GM18909 (cell line): ENCODE results near the gene CRYL1.

Source experiments
- ATAC-seq: cut with Tn5 transposase; IDR thresholded peaks from one replicate; pipeline ENCODE4 v1.9.1; 2021; ENCODE audit warnings: mild to moderate bottlenecking; ENCODE audit not compliant: unreplicated experiment, poor library complexity

Gene CRYL1

DNA sequence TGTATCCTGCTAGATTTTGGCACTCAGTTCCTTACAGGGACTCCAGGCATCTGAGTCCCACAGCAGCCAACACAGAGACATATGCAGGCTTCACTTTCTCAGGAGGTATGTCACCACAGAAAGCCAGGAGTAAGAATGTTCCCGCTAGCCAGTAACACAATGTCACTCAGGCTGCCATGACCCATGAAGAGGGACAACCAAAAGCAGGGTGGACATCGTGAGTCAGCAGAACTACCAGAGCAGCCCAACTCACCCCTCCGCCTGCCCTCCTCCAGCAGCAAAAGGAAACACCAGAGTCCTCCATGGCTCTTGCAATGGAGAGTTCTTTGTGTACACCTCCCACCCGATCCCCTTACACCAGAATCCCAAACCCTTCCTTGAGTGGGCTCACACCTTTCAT, 95.4 kb downstream of the CRYL1 start:
- no peak for ATAC-seq

DNA sequence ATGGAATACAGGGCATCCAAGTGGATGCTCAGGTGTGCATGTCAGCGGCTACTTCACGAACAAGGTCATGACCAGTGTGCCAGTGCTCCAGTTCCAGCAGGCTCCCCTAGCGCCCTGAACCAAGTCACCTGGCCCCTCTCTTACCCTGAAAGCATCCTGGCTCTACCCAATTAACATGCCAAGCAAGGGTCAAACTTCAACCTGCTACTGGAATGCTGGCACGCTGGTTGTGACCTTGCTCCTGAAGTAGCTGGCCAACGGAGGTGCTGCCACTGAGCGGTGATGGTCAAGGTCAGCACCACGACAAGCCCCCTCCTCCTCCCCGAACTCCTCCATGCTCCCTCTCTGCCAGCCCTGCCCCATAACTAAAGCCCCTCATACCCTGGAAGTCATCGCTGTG, 96.0 kb downstream of the CRYL1 start:
- ATAC-seq = no peak

DNA sequence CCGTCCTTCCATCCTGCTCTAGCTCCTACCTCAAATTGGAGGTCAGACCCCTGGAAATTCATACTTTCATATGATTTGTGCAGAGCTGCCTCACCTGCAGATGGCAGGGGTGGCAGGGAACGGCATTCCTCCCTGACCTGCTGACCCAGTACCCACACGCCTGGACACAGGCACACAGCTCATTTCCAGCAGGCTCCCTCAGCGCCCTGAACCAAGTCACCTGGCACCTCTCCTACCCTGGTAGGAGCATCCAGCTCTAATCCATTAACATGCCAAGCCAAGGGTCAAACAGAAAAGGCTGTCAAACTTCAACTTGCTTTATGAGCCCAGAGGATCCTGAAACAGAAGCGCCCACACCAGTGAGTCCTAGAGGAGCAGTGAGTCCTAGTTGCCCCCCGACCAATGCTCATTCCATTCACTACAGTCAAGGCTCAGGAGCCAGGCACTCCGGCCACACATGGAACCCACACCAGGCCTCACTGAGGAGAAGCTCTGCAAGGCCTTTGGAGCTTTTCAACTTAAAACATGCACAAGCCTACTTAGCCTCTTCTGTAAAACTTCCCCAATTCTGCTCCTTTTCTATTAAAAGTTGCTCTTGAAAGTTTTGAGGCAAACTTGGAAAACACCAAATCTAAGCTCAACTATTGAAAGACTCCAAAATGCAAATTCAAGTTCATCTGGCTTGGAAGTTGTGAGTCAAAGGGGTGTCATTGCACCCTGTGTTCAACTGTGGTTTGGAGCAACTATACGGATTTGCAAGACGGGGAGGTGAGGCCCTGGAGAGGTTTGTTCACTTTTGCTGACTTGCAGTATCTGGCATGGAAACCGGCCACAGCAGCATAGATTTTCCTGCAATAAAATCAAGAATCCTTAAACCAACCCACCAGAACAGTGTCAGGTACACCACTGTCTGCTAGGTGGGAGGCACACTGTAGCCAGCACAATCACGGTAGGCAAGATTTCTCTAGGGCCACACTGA, 96.7 kb downstream of the CRYL1 start:
- no peak for ATAC-seq

DNA sequence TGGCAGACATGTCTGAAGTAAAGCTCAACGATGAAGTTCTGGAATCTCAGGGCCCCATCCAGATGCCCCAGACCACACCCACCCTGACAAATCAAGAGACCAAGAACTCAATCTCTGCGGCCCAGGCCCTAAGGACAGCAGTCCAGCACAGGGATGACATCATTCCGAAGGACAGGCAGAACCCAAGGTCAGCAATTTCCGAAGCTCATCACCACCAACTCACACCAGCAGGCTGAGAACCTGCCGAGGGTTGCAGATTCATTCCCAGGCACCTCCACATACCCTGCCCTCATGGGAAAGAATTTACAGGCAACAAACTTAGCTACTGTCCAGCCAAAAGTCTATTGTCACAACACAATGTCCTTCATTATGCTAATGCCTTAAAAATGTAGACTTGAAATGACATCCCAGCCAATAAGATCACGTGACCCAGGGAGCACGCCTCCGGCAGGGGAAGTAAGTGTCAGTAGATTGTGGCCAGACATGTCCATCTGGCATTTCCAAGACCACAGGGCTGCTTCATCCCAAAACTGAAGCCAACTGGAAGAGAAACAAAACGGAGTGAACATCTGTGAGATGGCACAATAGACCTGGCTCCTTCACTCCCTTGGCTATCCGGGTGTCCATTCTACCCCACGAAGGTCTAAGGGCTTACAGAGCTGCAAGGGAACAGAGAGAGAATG, 98.8 kb downstream of the CRYL1 start:
- ATAC-seq = no peak

DNA sequence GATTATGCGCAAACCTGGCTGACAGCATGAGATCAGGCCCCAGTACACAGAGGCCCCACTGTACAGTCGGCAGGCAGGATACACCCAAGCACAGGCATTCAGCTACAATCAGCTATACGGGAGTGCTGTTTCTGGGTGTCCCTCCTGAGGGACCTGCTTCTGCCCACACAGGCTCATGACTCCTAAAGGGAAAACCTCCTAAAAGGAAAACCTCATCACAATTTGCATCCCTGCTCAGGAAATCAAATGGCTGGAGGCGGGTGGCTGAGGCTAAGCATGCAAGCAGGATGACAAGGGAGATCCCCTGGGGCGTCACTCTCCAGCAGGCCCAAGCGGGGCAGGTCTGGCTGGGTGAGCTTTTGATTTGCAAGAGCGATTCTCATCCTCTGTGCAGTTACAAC, 99.8 kb downstream of the CRYL1 start:
- ATAC-seq = peak; percentile 89

DNA sequence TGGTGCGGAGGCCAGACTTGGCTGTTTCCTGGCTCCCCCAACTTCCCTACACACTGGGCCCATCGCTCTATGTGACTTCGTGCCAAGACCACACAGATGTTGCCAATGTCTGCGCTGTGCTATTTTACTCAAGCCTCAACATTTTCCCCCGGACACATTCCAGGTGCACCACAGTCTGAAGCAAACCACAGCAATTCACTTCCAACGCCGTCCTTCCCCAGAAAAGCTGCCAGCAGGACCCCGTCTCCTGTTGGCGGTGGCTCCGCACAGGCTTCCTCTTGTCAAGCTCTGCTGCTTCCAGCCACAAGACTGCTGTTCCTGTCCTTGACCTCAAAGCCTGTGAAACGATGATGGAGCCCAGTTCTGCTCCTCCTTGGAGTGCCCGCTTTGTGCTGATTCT, 100.7 kb downstream of the CRYL1 start:
- no peak for ATAC-seq

DNA sequence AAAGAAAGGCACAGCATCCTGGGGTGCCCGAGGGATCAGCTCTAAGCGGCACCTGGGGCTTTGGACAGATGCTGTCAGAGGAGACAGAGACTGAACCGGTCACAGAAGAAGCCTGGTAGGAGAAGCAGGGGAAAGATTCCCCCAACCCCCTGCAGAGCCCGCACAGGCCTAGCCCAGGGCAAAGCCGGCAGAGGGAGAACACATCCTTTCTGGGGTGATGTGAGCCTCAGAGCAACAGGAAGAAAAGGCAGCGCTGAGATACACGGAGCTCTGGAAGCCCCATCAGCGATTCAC, 101.2 kb downstream of the CRYL1 start:
- ATAC-seq = no peak

DNA sequence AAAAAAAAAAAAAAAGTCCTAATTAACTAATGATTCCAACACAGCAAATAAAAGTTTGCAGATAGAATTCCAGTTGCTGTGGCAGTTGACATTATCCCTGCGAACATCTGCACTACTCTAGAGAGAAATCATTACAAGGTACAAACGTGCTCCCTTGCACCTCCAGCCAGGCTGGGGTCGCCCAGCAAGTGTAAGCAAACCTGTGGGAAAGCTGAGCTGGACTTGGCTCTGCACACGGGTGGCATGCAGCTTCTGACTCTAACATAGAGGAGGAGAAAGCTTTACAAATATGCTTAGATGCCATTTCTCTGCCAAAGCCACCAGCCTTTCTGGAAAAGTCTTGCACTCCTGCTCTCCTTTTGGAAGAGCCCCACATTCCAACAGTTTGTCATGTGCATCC, 103.3 kb downstream of the CRYL1 start:
- ATAC-seq = no peak

DNA sequence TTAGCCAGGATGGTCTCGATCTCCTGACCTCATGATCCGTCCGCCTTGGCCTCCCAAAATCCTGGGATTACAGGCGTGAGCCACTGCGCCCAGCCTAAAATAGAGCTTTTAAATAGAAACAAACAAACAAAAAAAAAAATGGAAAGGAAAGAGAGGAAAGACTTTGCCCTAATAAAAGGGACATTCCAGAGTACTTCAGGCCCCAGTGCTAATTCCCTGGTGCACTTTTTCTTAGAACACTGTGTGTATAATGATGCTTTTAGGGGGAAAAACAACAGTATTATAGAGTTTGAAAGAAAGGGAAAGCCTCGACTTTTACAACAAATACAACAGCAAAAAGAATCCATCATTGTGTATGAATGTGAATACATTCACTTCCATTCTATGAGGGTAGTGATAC, 104.7 kb downstream of the CRYL1 start:
- no peak for ATAC-seq

DNA sequence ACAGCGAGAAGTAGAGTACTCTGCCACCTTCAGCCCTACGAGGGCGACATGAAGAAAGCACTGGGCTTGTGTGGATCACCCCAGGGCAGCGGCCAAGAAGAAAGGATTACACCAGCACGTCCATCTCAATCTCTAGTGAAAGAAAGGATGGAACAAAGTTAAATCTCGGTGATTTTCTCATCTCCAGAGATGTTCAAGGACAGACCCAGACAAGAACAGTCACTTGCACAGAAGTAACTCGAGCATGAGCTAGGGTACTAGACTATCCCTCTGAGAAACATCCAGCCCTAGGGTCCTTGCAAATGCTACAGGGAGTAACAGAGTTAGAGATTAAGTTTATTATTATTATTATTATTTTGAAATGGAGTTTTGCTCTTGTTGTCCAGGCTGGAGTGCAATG, 106.7 kb downstream of the CRYL1 start:
- ATAC-seq = no peak

DNA sequence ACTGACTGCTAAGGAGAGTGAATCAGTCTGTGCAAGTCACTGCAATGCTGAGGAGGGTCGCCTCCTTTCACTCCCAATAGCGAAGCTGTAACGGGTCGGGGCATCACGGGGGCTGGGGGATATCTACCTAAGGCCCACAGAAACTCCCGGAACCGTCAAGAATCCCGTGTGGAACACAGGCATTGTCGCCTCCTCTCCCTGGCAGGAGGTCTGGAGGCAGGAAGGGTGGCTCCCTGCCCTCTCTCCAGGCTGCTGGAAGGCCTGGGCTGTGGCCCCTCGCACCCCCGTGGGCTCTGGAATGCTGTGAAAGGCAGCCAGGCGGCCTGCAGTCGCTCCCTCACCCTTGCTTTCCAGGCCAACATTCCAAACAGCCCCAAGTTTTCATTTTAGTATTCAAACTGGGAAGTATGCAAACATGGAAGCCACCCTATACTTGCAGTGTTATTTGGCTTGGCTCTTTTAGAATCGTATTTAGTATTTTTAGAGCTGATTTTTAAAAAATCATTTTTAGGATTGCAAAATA, 109.4 kb downstream of the CRYL1 start:
- ATAC-seq = no peak

DNA sequence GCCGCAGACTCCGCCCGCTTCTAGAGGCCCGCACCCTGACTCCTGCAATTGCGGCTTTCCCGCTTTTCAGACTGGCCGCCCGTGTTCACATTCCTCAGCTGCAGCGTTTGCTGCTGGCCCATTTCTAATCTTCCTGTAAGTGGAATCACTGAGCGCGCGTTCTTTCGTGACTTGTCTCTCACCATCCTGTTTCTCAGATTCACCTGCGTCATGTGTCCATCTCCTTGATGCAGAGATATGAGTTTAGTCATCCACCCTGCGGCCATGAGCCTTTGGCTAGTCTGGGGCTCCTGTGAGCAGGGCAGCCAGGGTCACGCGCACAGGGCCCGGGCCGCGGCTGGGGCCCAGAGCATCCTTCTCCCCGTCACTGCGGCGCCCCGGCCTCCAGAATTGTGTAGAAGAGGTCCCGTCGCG, 110.0 kb downstream of the CRYL1 start:
- ATAC-seq = no peak

DNA sequence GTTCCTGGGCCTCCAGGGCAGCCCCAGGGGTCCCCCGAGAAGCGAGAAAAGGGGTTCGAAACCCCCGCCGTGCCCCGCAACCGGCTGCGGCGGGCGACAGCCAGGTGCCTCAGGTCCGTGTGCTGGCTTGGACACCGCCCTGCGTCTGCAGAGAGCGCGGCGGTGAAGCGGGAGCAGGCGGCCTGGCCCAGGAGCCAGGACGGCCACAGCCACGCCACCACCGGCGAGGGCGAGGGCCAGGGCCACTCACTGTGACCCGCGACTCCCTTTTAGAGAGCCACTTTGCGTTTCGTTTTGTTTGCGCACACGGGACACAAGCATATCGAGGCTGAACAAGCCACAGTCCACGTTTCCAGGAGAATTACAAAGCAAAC, 110.4 kb downstream of the CRYL1 start:
- ATAC-seq = no peak

DNA sequence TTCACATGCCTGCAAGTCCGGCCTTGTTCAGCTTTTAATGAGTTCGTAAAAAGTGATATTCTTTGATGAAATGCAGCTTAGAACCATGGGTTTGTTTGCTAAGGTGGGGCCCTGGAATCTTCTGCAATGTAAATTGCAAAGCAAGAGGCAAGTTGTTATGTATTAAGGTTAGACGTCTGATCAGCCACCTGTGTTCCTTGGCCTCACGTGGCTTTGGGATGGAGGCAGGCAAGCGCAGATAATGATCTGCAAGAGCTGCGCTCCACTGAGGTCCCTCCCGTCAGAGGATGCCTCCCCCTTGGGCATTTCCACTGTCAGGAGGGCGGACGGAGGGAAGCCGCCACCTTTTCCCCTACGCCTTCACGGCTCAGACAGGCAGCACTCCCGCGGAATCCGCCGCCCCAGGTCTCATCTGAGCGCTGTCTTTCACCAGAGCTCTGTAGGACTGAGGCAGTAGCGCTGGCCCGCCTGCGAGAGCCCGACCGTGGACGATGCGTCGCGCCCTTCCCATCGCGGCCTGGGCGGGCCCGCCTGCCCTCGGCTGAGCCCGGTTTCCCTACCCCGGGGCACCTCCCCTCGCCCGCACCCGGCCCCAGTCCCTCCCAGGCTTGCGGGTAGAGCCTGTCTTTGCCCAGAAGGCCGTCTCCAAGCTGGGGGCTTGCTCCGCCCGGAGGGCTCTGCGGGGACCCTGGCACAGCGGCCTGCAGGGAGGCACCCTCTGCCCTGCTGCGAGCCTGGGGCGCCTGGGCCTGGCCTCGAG, 110.9 kb downstream of the CRYL1 start:
- no peak for ATAC-seq

DNA sequence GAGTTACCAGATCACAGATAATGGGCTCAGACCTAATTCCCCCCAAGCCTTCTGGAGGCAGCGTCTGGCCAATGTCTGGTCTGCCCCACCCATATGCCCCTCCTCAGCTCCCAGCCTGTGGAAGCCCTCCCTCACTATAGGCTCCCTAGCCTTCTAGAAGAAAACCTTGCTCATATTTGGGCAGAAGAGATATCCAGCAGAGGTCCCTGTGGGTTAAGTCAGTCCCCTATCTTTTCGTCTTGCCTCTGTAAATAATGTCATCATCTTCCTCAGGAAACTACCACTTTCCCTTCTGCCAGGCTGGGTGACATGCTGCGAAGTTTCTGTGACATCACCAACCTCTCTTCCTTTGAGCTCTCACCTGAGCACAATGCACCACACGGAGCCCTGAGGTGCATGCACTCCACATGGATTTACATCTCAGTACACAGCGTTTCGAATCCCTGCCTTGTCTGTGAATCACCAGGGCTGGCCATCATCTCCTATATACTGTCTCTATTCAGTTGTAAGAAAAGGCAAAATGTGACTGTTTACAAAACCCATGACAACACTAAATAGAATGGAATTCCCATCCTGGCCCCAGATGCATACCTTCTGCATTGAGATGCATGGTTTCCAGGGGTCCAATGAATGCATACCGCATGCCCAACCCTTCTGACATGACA, 112.8 kb downstream of the CRYL1 start:
- no peak for ATAC-seq

DNA sequence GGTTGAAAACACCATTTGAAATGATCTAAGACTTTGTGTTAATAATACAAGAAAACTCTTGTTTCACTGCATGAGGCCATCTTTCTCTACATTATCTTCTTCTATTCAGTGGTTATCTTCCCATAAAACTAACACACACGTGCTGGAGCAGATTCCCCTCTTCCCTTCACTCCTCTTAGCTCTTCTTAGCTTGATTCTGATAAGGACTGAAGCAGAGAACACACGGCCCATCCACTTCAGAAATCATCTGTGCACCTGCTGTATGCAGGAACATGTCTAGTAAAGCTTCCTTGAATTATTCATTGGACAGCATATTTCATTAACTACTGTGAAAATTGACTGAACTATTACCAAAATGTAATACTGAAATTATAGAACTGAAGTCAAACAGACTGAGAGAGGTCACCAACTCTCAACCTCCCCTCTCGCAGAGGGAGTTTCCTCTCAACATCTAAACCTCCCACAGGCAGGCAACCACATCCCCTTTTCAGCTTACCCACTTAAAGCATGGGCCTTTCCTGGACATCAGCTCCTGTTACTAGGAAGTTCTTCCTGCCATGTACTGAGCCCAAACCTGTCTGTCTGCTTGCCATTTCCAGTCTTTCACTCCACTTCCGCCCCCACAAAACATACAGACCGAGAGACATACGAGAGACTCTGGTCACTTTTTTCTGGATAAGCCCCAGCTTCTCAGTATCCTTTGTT, 113.9 kb downstream of the CRYL1 start:
- ATAC-seq = peak; percentile 95

DNA sequence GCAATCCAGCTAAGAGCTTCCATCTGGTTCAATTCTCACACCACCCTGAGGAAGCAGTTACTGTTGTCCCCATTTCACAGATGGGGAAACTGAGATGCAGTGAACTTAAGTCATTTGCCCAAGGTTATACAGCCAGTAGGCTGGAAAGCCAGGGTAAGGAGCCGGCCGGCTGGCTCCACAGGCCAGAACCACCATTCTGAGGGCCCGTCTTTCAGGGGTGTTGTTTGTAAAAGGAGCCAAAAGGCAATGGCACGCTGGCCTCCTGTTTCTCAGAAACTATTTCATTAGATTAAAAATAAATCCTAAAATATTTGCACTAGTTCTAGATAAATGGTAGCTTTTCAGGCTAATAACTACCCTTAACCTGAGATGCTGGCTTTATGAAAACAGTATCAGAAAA, 114.9 kb downstream of the CRYL1 start:
- ATAC-seq = no peak

DNA sequence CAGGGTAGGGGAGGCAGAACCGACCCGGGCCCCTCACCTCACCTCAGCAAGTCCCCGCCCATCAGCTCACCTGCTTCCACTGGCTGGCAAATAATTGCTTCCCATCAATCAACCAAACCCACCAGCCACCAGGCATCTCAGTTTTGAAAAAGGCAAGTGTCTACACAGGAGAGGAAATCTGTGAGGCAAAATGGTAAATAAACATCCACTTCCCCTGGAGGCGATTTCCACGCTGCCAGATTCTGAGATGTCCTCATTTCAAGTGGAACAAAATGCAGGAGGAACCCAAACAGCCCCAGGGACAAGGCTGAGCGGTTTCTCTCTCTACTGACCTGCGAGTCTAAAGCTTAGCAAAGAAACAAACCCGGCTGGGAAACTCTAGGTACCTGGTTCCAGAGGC, 117.5 kb downstream of the CRYL1 start:
- ATAC-seq = no peak

DNA sequence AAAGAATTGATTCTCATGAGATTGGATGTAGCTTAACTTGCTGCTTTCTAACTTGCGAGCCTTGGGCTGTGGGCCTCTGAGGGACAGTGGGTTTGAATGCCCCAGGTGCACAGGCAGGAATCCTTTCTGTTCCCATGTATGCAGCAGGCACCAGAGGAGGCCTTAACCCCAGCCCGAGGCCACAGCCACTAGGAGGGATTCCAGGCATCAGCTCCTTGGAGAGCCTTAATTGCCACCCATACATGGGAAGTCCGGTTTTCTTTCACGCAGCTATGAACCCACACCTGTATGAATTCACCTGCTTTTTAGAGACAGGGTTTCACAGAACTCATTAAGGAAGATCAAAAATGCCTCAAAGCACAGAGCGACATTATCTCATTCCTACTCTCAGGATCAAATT, 117.9 kb downstream of the CRYL1 start:
- no peak for ATAC-seq

DNA sequence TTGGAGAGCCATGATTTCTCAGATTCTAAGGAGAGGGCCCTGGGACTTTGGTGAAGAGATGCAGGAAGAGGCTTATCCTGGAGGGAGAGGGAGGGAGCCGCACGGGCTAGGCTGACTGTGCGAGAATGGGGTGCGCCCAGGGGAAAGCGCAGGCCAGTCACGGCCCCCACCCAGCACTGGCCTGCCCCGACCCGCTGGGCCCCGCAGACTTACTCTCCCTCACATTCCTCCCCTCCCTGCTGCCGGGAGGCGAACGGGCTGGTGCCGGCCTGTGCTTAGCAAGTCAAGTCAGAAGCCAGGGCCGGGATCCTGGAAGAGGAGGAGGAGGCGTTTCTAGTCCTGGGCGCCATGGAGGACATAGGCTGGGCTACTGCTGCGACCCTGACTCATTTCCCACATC, 120.0 kb downstream of the CRYL1 start:
- no peak for ATAC-seq
